OCI-M1 (cell line): Measurements from ENCODE around the gene SYTL3.
"Not testable (repeated sequence)": the region's sequence is repeated elsewhere in the genome, so short reads cannot be mapped to it uniquely, and the experiment has no call there.

Source experiments
- DNase-seq: peaks from one replicate; lab custom pipeline; 2025; lab: John Stamatoyannopoulos, UW

The SYTL3 gene, protein sequence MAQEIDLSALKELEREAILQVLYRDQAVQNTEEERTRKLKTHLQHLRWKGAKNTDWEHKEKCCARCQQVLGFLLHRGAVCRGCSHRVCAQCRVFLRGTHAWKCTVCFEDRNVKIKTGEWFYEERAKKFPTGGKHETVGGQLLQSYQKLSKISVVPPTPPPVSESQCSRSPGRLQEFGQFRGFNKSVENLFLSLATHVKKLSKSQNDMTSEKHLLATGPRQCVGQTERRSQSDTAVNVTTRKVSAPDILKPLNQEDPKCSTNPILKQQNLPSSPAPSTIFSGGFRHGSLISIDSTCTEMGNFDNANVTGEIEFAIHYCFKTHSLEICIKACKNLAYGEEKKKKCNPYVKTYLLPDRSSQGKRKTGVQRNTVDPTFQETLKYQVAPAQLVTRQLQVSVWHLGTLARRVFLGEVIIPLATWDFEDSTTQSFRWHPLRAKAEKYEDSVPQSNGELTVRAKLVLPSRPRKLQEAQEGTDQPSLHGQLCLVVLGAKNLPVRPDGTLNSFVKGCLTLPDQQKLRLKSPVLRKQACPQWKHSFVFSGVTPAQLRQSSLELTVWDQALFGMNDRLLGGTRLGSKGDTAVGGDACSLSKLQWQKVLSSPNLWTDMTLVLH

DNA sequence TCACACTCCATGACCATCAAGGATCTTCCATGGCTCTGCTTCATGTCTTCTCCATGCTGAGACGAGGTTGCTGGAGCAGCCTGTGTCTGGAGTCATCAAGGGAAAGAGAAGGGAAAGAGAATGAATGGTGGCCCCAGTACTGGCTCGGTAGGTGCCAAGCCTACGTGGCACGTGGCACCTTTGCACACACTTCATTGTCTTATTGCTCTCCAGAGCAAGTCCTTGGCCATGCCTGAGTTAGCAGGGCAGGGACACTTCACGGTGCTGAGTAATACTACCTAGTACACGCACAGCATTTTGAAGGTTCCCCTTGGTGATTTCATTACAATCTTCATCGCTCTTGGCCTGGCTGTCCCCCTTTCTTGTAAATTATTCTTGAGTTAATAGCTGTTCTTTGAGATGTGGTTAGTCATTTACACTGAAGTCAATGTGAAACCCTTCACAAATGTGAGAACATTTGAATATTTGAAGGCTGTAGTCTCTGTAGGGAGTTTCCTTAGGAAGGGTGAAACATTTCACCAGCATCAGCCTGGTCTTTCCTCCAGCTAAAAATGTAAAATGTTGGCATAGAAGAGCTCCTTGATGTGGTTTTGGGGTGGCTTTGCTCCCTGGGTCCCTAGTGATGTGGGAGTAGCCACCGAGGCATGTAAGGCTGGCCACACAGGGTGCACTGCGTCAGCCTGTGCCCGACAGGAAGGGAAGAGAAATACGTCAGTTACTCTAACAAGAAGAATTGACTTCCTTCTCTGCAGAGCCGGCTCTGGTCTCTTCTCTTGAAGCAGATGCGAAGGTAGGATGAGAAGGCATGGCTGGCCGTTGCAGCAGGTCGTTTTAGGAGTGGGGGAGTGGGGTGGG lies at the start of gene SYTL3:
TSS of gene SYTL3 (plus strand) at position 766 of the 855 bp plus-strand sequence. CDS start 13,215 bp downstream, outside the sequence.
- peak; percentile 83 for DNase-seq

DNA sequence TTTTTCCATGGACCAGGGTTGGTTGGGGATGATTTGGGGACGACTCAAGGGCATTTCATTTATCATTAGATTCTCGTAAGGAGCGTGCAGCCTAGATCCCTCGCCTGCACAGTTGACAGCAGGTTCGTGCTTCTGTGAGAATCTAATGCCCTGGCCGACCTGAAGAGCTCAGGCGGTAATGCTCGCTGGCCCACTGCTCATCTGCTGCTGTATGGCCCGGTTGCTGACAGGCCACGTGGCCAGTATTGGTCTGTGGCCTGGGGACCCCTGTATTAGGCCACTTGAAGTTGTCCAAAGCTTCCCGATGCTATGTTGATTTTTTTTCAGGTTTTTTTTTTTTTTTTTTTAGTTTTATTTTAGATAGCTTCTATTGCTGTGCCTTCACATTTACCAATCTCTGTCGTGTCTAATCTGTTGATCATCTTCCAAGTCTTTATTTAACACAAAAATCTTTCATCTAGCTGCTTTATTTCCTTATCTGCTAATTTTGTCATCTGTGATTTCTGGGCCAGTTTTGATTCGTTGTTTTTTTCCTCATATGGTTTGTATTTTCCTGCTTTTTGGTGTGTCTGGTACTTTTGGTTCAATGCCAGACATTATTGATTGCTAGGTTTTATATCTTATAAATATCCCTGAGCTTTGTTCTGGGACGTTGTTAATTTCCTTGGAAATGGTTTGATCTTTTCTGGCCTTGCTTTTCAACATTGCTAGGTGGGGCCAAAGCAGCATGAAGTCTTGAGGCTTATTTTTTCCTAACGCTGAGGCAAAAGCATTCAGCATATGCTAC lies 46.4 kb upstream of the SYTL3 start:
- no peak for DNase-seq

DNA sequence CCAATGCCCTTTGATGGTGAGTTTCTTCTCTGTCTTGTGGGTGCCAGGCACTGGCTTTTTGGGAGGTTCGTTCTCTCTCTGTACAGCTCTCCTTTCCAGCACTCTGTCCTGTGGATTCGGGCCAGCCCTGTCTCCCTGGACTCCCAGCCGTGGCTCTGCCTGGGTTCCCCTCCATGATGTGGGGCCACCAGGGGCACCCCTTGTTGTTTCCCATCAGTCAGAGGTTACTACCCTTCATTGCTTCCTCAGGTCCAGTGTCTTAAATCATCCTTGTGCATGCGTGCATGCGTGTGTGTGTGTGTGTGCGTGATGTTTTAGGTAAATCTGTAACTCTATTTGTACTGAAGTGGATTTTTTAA lies 45.8 kb upstream of the SYTL3 start:
- no peak for DNase-seq

DNA sequence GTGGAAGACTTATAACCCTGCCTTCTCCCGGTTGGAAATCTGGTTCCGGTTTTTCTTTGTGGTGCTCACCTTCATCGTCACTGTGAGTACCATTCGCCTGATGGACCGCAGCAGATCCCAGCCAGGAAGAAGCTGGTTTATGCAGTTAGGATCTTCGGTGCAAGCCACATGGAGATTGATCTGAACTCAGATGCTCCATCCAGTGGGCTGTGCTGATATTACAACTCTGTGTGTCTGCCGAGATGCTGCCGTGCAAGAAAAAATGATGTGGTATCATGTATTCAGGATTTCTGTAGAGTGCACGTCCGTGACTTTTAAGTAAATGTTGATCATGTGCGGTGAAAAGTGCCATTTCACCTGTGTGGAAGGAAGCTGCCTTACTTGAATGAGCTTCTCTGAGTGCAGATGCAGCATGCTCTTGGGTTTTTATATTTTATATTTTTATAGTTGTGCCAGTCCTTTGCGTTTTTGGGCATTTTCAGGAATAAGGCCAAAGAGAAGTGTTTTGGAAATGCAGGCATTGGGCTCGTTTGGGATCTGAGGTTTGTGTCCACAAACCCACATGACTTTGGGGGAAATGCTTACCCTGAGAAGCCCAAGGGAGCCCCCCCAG lies 44.5 kb upstream of the SYTL3 start:
- DNase-seq = peak; percentile 56

DNA sequence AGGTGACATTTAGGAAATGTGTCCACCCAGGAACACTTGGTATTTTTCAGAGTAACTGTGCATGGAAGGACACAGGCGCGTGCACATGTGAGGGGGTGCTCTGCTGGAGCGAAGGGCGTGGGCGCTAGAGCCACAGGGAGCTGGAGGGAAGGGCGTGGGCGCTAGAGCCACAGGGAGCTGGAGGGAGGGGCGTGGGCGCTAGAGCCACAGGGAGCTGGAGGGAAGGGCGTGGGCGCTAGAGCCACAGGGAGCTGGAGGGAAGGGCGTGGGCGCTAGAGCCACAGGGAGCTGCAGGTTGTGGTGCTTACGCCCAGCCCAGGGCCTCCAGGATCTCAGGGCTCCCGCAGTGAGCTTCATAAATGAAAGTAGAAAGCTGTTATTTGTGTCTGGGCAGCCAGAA lies 43.8 kb upstream of the SYTL3 start:
- DNase-seq = not testable (repeated sequence)

DNA sequence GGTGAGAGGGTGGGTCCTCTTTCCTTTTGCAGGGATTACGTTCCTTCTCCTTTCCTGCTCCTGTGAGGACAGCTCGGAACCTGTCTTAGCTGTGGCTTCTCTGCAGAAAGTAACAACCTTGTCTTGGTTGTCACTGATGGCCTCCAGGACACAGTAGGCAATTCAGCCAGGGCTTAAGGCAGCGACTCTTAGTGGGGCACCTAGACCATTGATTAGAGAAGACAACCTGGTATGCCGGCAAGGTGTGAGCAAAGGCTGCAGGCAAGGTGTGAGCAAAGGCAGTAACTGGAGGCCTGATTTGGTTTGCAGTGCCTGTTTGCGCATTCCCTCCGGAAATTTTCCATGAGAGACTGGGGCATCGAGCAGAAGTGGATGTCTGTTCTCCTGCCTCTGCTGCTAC lies 42.9 kb upstream of the SYTL3 start:
- no peak for DNase-seq

DNA sequence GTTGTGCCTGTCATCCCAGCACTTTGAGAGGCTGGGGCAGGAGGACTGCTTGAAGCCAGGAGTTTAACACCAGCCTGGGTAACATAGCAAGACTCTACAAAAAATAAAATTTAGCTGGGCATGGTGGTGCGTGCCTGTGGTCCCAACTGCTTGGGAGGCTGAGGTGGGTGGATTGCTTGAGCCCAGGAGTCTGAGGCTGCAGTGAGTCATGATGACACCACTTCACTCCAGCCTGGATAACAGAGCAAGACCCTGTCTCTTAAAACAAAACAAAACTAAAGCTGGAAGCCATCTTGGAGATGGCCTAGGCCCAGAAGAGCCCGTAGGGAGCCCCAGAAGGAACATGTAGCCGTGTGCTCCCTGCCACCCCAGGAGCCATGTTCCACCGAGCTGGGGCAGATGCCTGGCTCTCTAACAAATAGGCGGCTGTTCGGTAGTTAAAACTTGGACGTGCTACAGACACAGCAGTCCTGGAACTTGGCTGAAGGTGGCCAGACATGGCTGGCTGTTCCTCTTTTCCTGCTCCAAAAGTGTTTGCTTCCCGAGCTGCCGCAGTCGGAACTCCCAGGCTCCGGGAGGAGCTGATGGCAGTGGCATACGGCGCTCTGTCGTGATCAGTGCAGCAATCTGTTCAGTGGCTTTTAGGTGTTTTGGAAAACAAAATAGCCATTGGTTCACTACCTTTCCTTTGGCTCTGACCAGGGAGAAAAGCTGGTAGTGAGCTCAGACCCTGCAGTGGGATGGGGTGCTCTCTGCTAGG lies 42.3 kb upstream of the SYTL3 start:
- no peak for DNase-seq

DNA sequence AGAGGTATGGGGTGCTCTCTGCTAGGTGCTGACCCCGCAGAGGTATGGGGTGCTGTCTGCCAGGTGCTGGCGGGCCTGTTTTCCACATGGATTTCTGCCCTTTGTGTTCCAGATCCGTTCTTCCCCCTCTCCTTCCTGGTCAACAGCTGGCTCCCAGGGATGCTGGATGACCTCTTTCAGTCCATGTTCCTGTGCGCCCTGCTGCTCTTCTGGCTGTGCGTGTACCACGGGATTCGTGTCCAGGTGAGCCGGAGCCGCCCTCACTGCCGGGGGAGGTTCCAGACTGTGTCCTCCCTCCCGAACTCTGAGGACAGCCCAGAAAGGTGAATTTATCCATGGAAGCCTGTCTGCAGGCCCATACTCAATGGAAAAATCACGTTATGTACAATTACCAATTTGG lies 41.6 kb upstream of the SYTL3 start:
- DNase-seq = no peak

DNA sequence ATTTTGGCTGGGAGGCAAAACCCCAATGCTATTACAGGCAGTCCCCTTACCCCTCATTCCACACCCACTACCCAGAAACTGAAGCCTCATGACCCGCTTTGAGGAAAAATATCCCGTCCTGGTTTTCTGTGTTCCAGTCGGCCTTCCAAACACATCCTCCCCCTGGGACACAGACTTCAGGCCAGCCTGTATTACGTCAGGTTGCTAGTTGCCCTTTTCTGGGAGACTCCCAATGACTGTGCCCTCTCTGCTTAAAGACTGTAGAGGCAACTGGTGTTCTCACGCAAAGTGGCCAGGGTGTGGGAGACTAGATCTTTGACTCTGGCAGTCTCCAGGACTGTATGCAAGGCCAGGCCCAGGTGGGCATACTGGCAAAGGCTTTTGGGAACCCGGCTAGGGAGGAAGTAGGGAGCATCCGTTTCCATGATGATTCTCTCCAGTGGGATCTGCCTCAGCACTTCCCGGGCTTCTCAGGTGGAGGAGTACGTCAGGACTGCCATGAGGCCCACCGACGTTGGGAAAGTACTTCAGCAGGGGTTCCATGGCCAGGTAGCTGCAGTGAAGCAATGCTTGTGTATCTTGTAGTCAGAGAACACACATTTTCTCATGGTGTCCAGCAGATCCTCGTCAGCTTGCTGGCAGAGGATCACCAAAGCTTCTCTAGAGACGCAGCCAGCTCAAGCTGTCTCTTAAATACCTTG lies 40.2 kb upstream of the SYTL3 start:
- DNase-seq = no peak

DNA sequence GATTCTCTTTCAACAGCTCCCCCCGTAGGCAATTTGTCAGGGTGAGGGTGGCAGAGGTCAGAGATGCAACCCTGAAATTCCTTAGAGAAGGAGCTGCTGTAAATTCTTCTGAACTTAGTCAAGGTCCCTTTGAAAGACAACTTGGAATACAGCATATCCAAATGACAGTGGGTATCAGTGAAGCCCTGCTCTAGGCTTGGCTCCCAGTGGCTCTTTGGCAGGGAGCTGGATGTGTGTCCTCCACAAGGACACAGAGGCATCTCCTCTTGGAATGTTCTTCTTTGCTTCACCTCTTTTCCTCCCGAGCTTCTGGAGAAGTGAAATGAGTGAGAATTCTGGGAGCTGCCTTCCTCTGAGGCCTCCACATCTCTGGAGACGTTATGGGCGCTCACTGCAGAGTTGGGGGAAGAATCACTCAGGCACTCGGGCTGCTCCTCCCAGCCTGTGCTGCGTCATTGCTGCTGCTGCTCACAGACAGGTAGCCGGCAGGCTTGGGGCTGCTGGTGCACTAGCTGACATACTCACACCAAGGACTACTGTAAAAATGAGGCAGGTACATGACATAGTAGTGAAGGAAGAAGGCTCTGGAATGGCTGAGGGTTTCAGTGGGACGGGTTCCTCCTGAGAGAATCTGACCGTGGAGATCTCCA lies 39.4 kb upstream of the SYTL3 start:
- no peak for DNase-seq

DNA sequence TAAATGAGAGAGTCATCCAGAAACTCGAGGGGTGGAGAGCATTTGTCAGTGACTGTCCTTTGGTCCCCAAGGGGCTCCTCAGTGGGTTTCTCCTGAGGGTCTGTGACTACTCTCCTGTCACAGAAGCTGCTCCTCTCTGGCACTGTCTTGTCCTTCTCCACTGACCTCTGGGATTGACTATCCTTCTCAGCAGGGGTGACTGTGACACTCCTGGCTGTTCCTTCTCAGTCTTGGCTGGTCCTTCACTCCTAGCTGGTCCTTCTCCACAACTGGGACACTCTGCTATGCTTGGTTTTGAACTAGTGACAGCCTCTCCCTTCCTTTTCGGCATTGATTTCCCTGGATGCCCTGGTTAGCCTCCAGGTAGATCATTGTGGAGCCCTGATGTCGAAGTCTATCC lies 38.8 kb upstream of the SYTL3 start:
- DNase-seq = no peak

DNA sequence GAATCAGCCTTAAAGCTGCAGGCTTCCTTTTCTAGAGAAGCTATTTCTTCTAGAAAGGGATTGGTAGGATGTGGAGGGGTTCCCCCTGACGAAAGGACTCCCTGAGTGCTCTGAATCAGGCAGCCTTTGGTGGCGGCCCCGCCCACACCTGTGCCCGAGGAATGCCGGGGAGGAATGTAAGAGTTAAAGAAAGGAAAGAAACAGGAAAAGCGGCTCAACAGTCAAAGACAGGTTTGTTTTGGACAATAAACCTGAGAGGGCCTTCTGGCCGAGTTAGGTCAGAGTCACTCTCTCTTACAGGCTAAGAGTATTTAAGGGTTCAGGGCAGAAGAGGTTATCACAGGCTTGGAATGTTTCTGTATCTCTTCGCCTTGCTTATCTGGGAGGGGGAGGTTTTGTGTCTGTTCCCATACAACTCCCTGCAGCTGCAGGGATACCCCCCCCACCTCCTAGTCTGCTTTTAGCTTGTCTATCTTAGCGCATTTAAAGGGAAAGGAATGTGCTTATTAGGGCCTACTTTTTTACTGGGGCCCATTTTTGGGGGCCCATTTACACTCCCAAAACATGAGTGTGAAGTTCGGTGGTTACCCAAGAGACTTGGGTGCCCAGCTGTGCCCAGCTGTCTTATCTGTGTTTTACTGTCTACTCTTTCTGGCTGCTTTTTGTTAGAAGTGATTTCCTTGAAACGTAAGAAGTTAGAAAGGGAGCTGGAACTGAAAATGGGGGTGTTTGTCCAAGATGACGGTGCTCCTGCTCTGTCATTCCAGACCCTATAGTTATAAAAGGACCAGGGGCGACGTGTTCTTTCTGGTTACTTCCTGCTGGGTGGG lies 38.1 kb upstream of the SYTL3 start:
- no peak for DNase-seq

DNA sequence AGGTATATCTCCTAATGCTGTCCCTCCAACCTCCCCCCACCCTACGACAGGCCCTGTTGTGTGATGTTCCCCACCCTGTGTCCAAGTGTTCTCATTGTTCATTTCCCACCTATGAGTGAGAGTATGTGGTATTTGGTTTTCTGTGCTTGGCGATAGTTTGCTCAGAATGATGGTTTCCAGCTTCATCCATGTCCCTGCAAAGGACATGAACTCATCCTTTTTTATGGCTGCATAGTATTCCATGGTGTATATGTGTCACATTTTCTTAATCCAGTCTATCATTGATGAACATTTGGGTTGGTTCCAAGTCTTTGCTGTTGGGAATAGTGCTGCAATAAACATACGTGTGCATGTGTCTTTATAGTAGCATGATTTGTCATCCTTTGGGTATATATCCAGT lies 35.2 kb upstream of the SYTL3 start:
- not testable (repeated sequence) for DNase-seq

DNA sequence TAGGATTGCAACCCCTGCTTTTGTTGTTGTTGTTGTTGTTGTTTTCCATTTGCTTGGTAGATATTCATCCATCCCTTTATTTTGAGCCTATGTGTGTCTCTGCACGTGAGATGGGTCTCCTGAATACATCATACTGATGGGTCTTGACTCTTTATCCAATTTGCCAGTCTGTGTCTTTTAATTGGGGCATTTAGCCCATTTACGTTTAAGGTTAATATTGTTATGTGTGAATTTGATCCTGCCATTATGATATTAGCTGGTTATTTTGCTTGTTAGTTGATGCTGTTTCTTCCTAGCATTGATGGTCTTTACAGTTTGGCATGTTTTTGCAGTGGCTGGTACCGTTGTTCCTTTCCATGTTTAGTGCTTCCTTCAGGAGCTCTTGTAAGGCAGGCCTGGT lies 31.6 kb upstream of the SYTL3 start:
- DNase-seq = not testable (repeated sequence)

DNA sequence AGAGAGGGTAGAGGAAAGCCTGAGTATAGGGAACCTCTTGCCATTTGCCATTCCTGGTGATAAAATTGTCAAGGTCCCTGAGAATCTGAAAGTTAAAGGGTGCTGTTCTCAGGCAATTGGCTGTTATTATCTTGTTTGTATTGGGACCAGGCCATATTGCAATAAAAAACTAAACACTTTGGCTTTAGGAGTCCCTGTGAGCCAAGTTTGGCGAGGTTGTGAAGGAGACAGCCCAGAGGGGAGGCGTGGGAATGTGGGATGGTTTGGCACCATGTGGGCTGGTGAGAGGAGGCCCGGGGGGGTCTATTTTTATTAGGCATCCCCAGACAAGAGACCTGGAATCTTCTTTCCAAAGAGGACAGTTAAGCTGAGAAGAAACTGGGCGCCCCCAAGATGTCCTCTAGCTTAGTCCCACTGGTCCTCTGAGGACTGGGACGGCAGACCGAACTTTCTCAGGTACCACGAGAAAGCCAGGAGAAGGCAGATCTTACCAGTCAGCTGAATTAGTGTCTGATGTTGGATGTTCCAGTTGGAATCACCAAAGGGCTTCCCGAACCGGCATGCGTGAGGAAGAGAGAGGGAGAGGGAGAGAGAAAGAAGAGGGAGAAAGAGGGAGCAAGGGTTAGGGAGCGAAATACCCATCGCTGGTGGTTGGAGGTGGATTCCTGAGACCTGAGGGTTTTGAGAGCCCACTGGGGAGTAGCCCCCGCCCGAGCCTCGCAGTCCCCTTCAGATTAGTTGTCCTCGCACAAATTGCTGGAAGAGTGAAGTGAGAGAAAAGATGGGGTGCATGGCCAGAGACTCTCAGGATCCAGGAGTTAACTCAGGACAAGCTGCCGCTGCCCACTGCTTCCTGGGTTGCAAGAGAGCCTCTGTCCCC lies 29.7 kb upstream of the SYTL3 start:
- DNase-seq = no peak

DNA sequence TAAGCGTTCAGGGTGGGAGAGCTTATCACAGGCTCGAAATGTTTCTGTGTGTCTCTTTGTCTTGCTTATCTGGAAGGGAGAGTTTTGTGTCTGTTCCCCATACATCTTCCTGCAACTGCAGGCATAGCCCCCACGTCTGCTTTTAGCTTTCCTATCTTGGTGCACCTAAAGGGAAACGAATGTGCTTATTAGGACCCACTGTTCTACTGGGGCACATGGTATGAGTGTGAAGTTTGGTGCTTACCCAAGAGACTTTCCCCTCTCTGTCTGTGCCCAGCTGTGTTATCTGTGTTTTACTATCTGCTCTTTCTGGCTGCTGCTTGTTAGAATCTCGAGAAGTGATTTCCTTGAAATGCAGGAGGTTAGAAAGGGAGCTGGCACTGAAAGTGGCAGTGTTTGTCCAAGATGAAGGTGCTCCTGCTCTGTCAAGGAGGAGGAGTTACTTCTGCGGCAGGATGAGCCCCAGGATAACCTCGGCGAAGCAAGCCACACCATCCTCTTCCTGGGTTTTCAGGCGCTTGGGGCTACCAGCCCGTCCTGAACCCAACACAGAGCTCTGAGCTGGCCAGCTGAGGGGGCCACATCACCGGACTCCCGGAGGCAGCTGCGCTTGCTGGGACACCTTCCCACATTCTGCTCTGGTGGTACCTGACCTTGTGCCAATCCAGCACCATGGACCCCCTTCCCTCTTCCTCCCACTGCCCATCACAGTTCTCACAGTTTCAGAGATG lies 28.7 kb upstream of the SYTL3 start:
- DNase-seq = no peak
